T-cell (primary cell): ENCODE measurements around the gene VAPA. TPM values are rescaled to one million over a fixed set of nuclear protein-coding genes. Genes with fewer than 3 reads are reported as not detected.
"Not testable (repeated sequence)": the region's sequence is repeated elsewhere in the genome, so short reads cannot be mapped to it uniquely, and the experiment has no call there.

Source experiments
- ATAC-seq, 4 experiments: fragments of 200-7000 bp in 3 of 4; fragments of 150-1000 bp in 1 of 4; cut with Tn5 transposase; replicated peaks in 1 of 4; 1 replicate in 3 of 4; 2 replicates in 1 of 4; pipeline ENCODE4 v1.10.0; 2021; ENCODE audit warnings: moderate library complexity in 3 of 4, mild to moderate bottlenecking in 2 of 4, moderate number of reproducible peaks in 1 of 4
- CTCF ChIA-PET, 2 donors: fragments of 300-600 bp; sonication (Branson Sonifier 250); formaldehyde crosslinking; loops; one replicate each; lab custom pipeline; 2022; ENCODE audit warnings: antibody characterized with exemption in 2 of 2; lab: Charles Lee
- POLR2A ChIA-PET, 2 donors: fragments of 300-600 bp; sonication (Branson Sonifier 250); formaldehyde crosslinking; loops; one replicate each; lab custom pipeline; 2022; ENCODE audit warnings: antibody characterized with exemption in 2 of 2; lab: Charles Lee
- DNase-seq, 35 experiments: peaks; one replicate each; pipeline versions ENCODE4 v3.0.0 to v3.0.0-alpha.2; 2013 to 2023
- H3K27ac ChIP-seq: one replicate; pipeline ENCODE4 v1.5.1; 2013; ENCODE audit warnings: low read length
- H3K27me3 ChIP-seq, 2 experiments: replicated peaks in 1 of 2; 1 replicate in 1 of 2; 2 replicates in 1 of 2; pipeline versions ENCODE4 v1.6.1 to v1.7.0; 2013; ENCODE audit warnings: low read length in 1 of 2, mixed read lengths in 1 of 2; ENCODE audit not compliant: control insufficient read depth in 2 of 2, insufficient read depth in 2 of 2; ENCODE audit errors: extremely low read depth in 1 of 2
- H3K36me3 ChIP-seq, 2 donors: 1 replicate in 1 of 2; 2 replicates in 1 of 2; pipeline versions ENCODE4 v1.6.1 to v1.7.0; 2013; ENCODE audit warnings: low read length in 1 of 2; ENCODE audit not compliant: control insufficient read depth in 2 of 2, insufficient read depth in 1 of 2; ENCODE audit errors: extremely low read depth in 1 of 2
- H3K4me1 ChIP-seq, 2 experiments: 1 replicate in 1 of 2; 2 replicates in 1 of 2; pipeline versions ENCODE4 v1.6.1 to v1.7.0; 2013; ENCODE audit warnings: low read length in 2 of 2, mixed read lengths in 1 of 2; ENCODE audit not compliant: insufficient read depth in 2 of 2, control insufficient read depth in 1 of 2; ENCODE audit errors: extremely low read depth in 1 of 2
- H3K4me3 ChIP-seq, 2 donors: 1 replicate in 1 of 2; 2 replicates in 1 of 2; pipeline versions ENCODE4 v1.5.1 to v1.7.0; 2013; ENCODE audit warnings: mild to moderate bottlenecking in 2 of 2, low read length in 1 of 2, moderate library complexity in 1 of 2; ENCODE audit not compliant: control insufficient read depth in 1 of 2; ENCODE audit errors: extremely low read depth in 1 of 2
- H3K9me3 ChIP-seq: 2 replicates; pipeline ENCODE4 v1.7.0; 2013
- H3K27ac Mint-ChIP-seq, 2 donors: one replicate each; pipeline ENCODE4 v1.8.0; 2020 to 2021; ENCODE audit warnings: mild to moderate bottlenecking in 2 of 2, mixed read lengths in 2 of 2
- H3K27me3 Mint-ChIP-seq, 2 donors: one replicate each; pipeline ENCODE4 v1.8.0; 2021 to 2022; ENCODE audit warnings: mixed read lengths in 2 of 2
- H3K36me3 Mint-ChIP-seq: one replicate; pipeline ENCODE4 v1.8.0; 2021; ENCODE audit warnings: mixed read lengths
- H3K4me1 Mint-ChIP-seq, 3 donors: one replicate each; pipeline ENCODE4 v1.8.0; 2020 to 2022; ENCODE audit warnings: mixed read lengths in 3 of 3, mild to moderate bottlenecking in 1 of 3
- H3K4me3 Mint-ChIP-seq, 3 donors: one replicate each; pipeline ENCODE4 v1.8.0; 2020 to 2022; ENCODE audit warnings: mild to moderate bottlenecking in 3 of 3, mixed read lengths in 3 of 3, moderate library complexity in 3 of 3
- H3K9me3 Mint-ChIP-seq, 3 donors: one replicate each; pipeline ENCODE4 v1.8.0; 2020 to 2022; ENCODE audit warnings: mixed read lengths in 3 of 3
- WGBS: methylation state at CpG from one replicate; pipeline ENCODE4 v1.1.5; 2013; ENCODE audit warnings: missing lambda C conversion rate; ENCODE audit not compliant: insufficient coverage; 5-methylcytosine and 5-hydroxymethylcytosine counted together
- total RNA-seq, 35 experiments: library from RNA in 6 of 35; stranded (reverse) in 6 of 35; fragments of 120-200 nt in 1 of 35; gene quantifications; one replicate each; pipeline versions ENCODE4 v1.2.1 to v1.2.4 and lab custom pipeline; 2013 to 2026

Gene VAPA
- total RNA-seq, 5 donors from 2014 or later (not counting 1 experiment from before 2014, with no cell fraction given): 116 to 157 (median 119) TPM

GRCh38 chr18:9894454-9895068 is 19.3 kb upstream of the VAPA start:
- no peaks in the 10 kb centered on the region for H3K4me1 ChIP-seq
- H3K9me3 ChIP-seq: no peaks in the 10 kb centered on the region
- no peaks in the 10 kb centered on the region for H3K36me3 Mint-ChIP-seq
- H3K27ac Mint-ChIP-seq: no peak overlapping the region
- H3K27me3 Mint-ChIP-seq: peaks cover 0 to 1% of the 10 kb centered on the region in 2 donors
- DNase-seq: no peak
- ChIA-PET CTCF (no interaction called here), POLR2A (no interaction called here)
- WGBS: 94% methylated on average over 2 of the region's 6 CpGs
- H3K27me3 ChIP-seq: no peaks in the 10 kb centered on the region
- H3K27ac ChIP-seq: no peak overlapping the region
- H3K4me3 ChIP-seq: no peak overlapping the region
- H3K9me3 Mint-ChIP-seq: no peaks in the 10 kb centered on the region
- no peak overlapping the region for H3K4me3 Mint-ChIP-seq
- no peaks in the 10 kb centered on the region for H3K4me1 Mint-ChIP-seq
- ATAC-seq: no peak
- H3K36me3 ChIP-seq: no peaks in the 10 kb centered on the region

- Histone ChIP-seq H3K27me3 (no peaks in the 10 kb centered on the region), H3K4me3 (no peak overlapping the region), H3K4me1 (no peaks in the 10 kb centered on the region), H3K36me3 (no peaks in the 10 kb centered on the region), H3K9me3 (no peaks in the 10 kb centered on the region), H3K27ac (no peak overlapping the region)
- H3K27me3 Mint-ChIP-seq: peaks cover 0 to 1% of the 10 kb centered on the region in 2 donors
- CTCF ChIA-PET: interaction anchor here in 1 of 2 donors (0.8 kb wide), 1 partner anchor 302 kb away, joined by 3 read pairs; no protein-coding TSS in a partner anchor
- WGBS: 98% methylated on average over 4 of the region's 5 CpGs
- POLR2A ChIA-PET: no interaction called here
- no peak overlapping the region for H3K4me3 Mint-ChIP-seq
- no peaks in the 10 kb centered on the region for H3K36me3 Mint-ChIP-seq
- no peak for ATAC-seq
- no peak for DNase-seq
- H3K9me3 Mint-ChIP-seq: no peaks in the 10 kb centered on the region
- H3K4me1 Mint-ChIP-seq: no peaks in the 10 kb centered on the region
- H3K27ac Mint-ChIP-seq: no peak overlapping the region
Observed at GRCh38 chr18:9897129-9897528, 16.7 kb upstream of the VAPA start.

GRCh38 chr18:9897787-9898291 is 16.0 kb upstream of the VAPA start:
- DNase-seq, H3K9me3 Mint-ChIP-seq, H3K27ac Mint-ChIP-seq, H3K36me3 Mint-ChIP-seq, H3K4me1 Mint-ChIP-seq, H3K27me3 ChIP-seq, H3K27me3 Mint-ChIP-seq, H3K4me1 ChIP-seq, H3K4me3 ChIP-seq, H3K9me3 ChIP-seq, H3K4me3 Mint-ChIP-seq, POLR2A ChIA-PET, H3K27ac ChIP-seq, ATAC-seq, H3K36me3 ChIP-seq: not testable (repeated sequence)
- CTCF ChIA-PET: interaction anchor here in 1 of 2 donors (0.8 kb wide), 1 partner anchor 302 kb away, joined by 3 read pairs; no protein-coding TSS in a partner anchor
- WGBS: 88% methylated on average over 9 of the region's 10 CpGs

GRCh38 chr18:9898792-9899549 is 14.8 kb upstream of the VAPA start:
- H3K36me3 ChIP-seq: no peaks in the 10 kb centered on the region
- Mint-ChIP-seq H3K4me1 (no peaks in the 10 kb centered on the region), H3K36me3 (no peaks in the 10 kb centered on the region), H3K9me3 (no peaks in the 10 kb centered on the region), H3K4me3 (no peak overlapping the region), H3K27me3 (peaks cover 3 to 5% of the 10 kb centered on the region in 2 donors), H3K27ac (no peak overlapping the region)
- WGBS: 69% methylated on average over 3 of the region's 11 CpGs
- no peaks in the 10 kb centered on the region for H3K4me1 ChIP-seq
- no peaks in the 10 kb centered on the region for H3K27me3 ChIP-seq
- H3K27ac ChIP-seq: no peak overlapping the region
- ChIA-PET CTCF (no interaction called here), POLR2A (no interaction called here)
- H3K4me3 ChIP-seq: no peak overlapping the region
- ATAC-seq (no peak), DNase-seq (no peak)
- H3K9me3 ChIP-seq: no peaks in the 10 kb centered on the region

- H3K4me3 Mint-ChIP-seq, H3K4me1 Mint-ChIP-seq, H3K9me3 ChIP-seq, H3K4me3 ChIP-seq, H3K9me3 Mint-ChIP-seq, ATAC-seq, H3K36me3 Mint-ChIP-seq, H3K27ac Mint-ChIP-seq, POLR2A ChIA-PET, H3K27ac ChIP-seq, H3K27me3 Mint-ChIP-seq, H3K36me3 ChIP-seq, H3K27me3 ChIP-seq, DNase-seq, H3K4me1 ChIP-seq, CTCF ChIA-PET: not testable (repeated sequence)
- WGBS: no CpG with 5 or more reads among the region's 1 CpG
Observed at GRCh38 chr18:9899550-9899930, 14.3 kb upstream of the VAPA start.

GRCh38 chr18:9900699-9901098 is 13.1 kb upstream of the VAPA start:
- CTCF ChIA-PET: no interaction called here
- H3K27ac Mint-ChIP-seq: no peak overlapping the region
- H3K4me3 Mint-ChIP-seq: no peak overlapping the region
- POLR2A ChIA-PET: no interaction called here
- Histone ChIP-seq H3K27me3 (peaks cover 0 to 4% of the 10 kb centered on the region in 2 experiments), H3K9me3 (no peaks in the 10 kb centered on the region), H3K36me3 (no peaks in the 10 kb centered on the region), H3K4me3 (no peak overlapping the region), H3K4me1 (no peaks in the 10 kb centered on the region), H3K27ac (no peak overlapping the region)
- ATAC-seq: no peak
- DNase-seq: no peak
- no peaks in the 10 kb centered on the region for H3K9me3 Mint-ChIP-seq
- no peaks in the 10 kb centered on the region for H3K36me3 Mint-ChIP-seq
- peaks cover 5 to 10% of the 10 kb centered on the region in 2 donors for H3K27me3 Mint-ChIP-seq
- no peaks in the 10 kb centered on the region for H3K4me1 Mint-ChIP-seq
- WGBS: 70% methylated on average over 4 of the region's 7 CpGs
